ENCODE data around the gene ATF4.

The ATF4 gene

GRCh38 chr22:39563571-39564428 lies 43.4 kb downstream of the ATF4 start:
- Mint-ChIP-seq H3K4me1 (peaks cover 18% of the 10 kb centered on the region), H3K4me3 (no peak overlapping the region), H3K27ac (no peak overlapping the region), H3K9me3 (no peaks in the 10 kb centered on the region), H3K27me3 (ENCODE audit: low read depth, poor library complexity) (peaks cover 14% of the 10 kb centered on the region), H3K36me3 (ENCODE audit: low read depth) (no peaks in the 10 kb centered on the region)
- no peak for TF ChIP-seq CTCF (IDR thresholded peaks at IDR 0.05)
- no peak for DNase-seq

DNA sequence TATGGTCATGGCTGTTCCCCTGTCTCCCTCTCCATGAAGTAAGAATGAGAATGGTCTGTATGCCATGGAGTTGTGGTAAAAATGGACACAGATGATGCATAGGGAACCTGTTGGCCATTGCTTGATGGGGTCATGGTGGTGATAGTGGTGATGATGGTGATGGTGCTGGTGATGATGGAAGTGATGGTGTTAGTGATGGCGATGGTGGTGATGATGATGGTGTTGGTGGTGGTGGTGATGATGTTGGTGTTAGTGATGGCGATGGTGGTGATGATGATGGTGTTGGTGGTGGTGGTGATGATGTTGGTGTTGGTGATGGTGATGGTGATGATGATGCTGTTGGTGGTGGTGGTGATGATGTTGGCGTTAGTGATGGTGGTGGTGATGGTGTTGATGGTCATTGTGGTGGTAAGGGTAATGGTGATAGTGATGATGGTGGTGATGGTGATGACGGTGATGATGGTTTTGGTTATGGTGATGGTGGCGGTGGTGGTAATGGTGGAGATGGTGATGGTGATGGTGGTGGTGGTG lies 45.1 kb downstream of the ATF4 start:
- H3K36me3 Mint-ChIP-seq (ENCODE audit: low read depth): no peaks in the 10 kb centered on the region
- H3K4me1 Mint-ChIP-seq: peaks cover 16% of the 10 kb centered on the region
- DNase-seq: no peak
- H3K27me3 Mint-ChIP-seq (ENCODE audit: low read depth, poor library complexity): peaks cover 14% of the 10 kb centered on the region
- no peak overlapping the region for H3K27ac Mint-ChIP-seq
- no peaks in the 10 kb centered on the region for H3K9me3 Mint-ChIP-seq
- TF ChIP-seq CTCF (IDR thresholded peaks at IDR 0.05): no peak
- no peak overlapping the region for H3K4me3 Mint-ChIP-seq

DNA sequence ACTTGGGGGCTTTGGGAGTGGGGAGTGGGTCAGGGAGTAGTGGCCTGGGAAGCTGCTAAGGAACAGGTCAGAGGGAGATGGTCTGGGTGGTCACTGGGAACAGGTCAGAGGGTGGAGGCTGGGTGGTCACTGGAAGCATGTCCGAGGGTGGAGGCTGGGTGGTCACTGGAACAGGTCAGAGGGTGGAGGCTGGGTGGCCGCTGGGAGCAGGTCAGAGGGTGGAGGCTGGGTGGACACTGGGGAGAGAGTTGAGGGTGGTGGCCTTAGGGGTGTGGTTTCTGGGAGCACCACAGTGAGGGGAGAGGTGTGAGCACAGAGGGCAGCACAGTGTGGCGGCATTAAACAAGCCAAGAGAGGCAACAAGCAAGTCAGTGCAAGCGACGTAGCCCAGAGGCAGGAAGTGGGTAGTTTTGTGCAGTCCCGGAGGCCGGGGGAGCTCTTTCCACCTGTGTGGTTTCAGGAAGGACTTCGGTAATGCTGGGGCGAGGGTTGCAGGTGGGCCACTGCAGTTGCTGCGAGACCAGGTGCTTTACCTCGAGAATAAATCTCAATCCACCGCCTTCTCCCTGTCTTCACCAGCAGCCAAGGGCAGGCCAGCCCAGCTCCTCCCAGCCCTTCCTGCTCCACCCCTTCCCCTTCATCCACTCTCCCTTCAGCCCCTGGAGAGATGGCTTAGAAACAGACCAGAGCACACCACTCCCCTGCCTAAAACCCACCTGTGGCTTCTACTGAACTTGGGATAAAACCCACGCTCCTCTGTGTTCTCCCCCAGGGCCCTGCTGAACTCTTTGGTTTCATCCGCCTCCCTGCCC lies 47.0 kb downstream of the ATF4 start:
- H3K27me3 Mint-ChIP-seq (ENCODE audit: low read depth, poor library complexity): peaks cover 6% of the 10 kb centered on the region
- peak overlapping the region; percentile 9 for H3K27ac Mint-ChIP-seq
- no peak overlapping the region for H3K4me3 Mint-ChIP-seq
- no peaks in the 10 kb centered on the region for H3K36me3 Mint-ChIP-seq (ENCODE audit: low read depth)
- TF ChIP-seq CTCF (IDR thresholded peaks at IDR 0.05): no peak
- H3K4me1 Mint-ChIP-seq: peaks cover 12% of the 10 kb centered on the region
- H3K9me3 Mint-ChIP-seq: no peaks in the 10 kb centered on the region
- DNase-seq: no peak

DNA sequence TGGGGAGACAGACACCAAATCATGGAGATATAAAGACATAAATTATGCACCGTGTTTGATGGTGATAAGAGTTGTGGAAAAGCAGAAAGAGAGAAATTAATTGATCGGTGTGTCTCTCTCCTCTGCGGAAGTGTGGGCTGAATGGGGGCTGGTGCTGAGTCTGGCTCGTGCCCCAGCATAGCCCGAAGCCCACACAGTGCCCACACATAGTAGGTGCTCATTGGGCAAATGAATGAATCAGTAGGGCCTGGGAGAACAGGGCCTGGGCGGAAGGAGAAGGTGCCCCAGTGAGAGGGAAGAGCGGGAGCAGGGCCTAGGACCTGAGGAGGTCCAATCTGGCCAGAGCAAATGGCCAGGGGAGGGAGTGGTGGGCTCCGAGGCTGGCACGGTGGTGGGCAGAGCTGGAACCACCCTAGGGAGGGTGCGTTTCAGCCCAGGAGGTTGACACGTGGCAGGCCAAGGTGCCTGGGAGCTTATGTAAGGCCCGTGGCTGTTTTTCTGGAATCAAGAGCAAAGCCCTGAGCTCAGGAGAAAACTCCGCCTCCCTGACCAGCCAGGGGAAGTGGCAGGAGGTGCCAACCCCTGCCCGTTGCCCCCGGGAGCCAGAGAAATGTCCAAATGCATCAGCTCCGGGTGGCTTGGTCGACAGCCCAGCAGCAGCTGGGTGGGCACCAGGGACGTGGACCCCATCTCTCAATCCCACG lies 48.1 kb downstream of the ATF4 start:
- no peak for DNase-seq
- peaks cover 18% of the 10 kb centered on the region for H3K4me1 Mint-ChIP-seq
- no peak overlapping the region for H3K4me3 Mint-ChIP-seq
- H3K27me3 Mint-ChIP-seq (ENCODE audit: low read depth, poor library complexity): peaks cover 6% of the 10 kb centered on the region
- H3K27ac Mint-ChIP-seq: no peak overlapping the region
- no peaks in the 10 kb centered on the region for H3K9me3 Mint-ChIP-seq
- H3K36me3 Mint-ChIP-seq (ENCODE audit: low read depth): no peaks in the 10 kb centered on the region
- TF ChIP-seq CTCF (IDR thresholded peaks at IDR 0.05): no peak

DNA sequence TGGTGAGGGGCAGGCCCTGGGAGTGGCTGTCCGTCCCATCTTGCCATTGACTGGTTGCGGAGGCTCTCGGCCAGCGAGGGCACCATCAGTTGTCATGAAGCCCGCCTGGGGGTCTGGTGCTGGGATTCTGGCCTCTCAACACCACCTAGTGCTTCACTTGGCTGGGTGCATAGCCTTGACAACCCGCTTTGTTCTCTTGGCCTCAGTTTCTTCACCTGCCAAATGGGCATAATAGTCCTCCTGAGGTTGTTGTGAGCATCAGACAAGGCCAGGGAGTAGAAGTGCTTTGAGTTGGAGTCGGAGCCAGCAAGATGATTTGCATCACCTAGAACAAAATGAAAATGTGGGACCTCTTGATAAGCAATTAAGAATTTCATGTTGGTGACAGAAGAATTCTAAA lies 48.7 kb downstream of the ATF4 start:
- no peak overlapping the region for H3K4me3 Mint-ChIP-seq
- H3K4me1 Mint-ChIP-seq: peaks cover 24% of the 10 kb centered on the region
- H3K36me3 Mint-ChIP-seq (ENCODE audit: low read depth): no peaks in the 10 kb centered on the region
- H3K9me3 Mint-ChIP-seq: no peaks in the 10 kb centered on the region
- peaks cover 6% of the 10 kb centered on the region for H3K27me3 Mint-ChIP-seq (ENCODE audit: low read depth, poor library complexity)
- TF ChIP-seq CTCF (IDR thresholded peaks at IDR 0.05): no peak
- no peak for DNase-seq
- H3K27ac Mint-ChIP-seq: no peak overlapping the region

Measured in nephron progenitor cell (in vitro differentiated cells).